ENCODE data around the gene NCOR2.
A peak's percentile ranks its signal among the peaks of the same experiment; 100 is the strongest.

Gene NCOR2

GRCh38 chr12:124562018-124562795, 5.2 kb downstream of the NCOR2 start:
- FAIRE-seq (no peak), DNase-seq (ENCODE audit: insufficient read length, low spot score) (no peak)

- DNase-seq (ENCODE audit: insufficient read length, low spot score) = no peak
- FAIRE-seq = peak; percentile 26
These were observed 6.2 kb downstream of the NCOR2 start for GRCh38 chr12:124561231-124561630.

DNA sequence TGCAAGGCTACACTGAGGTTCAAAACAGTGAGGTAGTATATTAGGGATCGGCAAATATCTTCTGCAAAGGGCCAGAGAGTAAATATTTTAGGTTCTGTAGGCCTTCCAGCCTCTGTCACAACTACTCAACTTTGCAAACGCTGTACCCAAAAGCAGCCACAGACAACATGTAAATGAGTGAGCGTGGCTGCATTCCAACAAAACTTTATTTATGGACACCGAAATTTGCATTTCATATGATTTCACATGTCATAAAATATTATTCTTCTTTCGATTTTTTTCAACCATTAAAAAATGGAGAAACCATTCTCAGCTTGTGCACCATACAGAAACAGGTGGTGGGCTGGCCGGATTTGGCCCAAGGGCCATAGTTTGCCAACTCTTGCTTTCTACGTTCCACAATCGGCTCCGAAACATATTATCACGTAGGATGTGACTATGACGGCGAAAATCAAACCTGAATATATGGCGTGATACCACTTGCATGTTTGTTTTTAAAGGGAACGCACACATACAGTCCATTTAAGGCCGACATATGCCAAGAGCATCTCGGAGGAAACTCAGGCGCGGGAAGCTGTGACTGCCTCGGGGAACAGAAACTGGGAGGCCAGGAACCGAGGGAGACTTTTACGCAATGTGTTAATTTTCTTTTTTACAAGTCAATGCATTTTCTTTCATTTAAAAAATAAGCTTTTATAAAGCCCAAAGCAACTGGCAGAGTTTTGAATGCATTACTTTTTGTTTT, 7.1 kb downstream of the NCOR2 start:
- no peak for DNase-seq (ENCODE audit: insufficient read length, low spot score)
- peak; percentile 39 for FAIRE-seq

DNA sequence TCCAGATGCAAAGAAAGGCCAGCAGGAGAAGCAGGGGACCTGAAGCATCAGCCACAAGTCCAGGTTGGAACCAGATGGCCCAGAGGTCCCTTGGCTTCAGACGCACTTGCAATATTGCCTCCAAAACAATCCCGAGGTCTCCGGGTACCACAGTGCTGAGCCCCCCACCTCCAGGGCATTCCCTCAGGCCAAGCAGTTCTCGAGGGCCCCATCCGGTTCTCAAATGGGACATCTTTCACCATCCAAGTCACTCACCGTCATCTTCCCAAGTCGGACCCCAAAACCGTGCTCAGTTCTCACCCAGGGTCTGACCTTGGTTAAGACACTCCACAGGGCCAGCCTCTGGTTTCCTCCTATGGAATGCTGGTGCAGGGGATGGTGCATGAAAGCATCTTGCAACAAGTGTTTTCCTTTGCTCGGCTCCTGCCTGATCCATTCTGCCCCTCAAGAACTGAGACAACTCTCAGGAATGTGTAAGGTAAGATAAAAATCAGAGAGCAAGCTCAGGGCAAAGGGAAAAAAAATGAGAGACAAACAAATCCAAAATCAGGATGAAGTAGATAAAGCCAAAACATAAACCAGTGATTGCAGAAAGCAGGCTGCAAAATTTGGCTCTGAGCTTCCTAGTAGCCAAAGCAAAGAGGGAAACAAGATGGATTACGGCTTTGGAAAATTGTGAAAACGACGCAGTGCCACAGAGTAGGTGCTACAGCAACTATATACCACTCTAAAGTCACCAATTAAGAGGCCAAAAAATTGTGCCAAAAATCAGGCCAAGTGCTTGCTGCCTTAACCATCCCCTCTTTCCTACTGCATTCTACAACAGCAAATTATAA, 8.0 kb downstream of the NCOR2 start:
- DNase-seq (ENCODE audit: insufficient read length, low spot score) (no peak), FAIRE-seq (no peak)

- FAIRE-seq = no peak
- no peak for DNase-seq (ENCODE audit: insufficient read length, low spot score)
These were observed 9.1 kb downstream of the NCOR2 start for GRCh38 chr12:124558313-124558712.

- DNase-seq (ENCODE audit: insufficient read length, low spot score) (no peak), FAIRE-seq (no peak)
These were observed 9.7 kb downstream of the NCOR2 start for GRCh38 chr12:124557518-124558223.

- no peak for FAIRE-seq
- DNase-seq (ENCODE audit: insufficient read length, low spot score) = no peak
These were observed 10.4 kb downstream of the NCOR2 start for GRCh38 chr12:124556896-124557501.

DNA sequence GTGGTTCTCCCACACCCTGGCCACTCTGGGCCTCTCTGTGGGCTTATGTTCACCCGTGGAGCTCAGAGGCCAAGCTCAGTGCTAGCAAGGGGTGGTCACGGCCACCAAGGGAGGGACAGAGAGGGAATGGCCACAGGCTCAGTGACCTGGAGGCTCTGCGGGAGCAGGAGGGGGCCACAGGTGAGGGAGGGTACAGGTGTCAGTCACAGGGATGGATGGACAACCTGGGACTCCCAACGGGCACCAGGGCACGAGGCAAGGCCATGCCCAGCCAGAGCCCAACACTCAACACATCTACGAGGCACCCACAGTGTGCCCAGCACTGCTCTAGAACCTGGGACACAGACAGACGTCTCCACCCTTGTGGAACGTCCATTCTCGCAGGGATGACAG, 11.3 kb downstream of the NCOR2 start:
- FAIRE-seq = no peak
- DNase-seq (ENCODE audit: insufficient read length, low spot score) = no peak

GRCh38 chr12:124555168-124556073, 12.0 kb downstream of the NCOR2 start:
- FAIRE-seq = no peak
- DNase-seq (ENCODE audit: insufficient read length, low spot score) = no peak

DNA sequence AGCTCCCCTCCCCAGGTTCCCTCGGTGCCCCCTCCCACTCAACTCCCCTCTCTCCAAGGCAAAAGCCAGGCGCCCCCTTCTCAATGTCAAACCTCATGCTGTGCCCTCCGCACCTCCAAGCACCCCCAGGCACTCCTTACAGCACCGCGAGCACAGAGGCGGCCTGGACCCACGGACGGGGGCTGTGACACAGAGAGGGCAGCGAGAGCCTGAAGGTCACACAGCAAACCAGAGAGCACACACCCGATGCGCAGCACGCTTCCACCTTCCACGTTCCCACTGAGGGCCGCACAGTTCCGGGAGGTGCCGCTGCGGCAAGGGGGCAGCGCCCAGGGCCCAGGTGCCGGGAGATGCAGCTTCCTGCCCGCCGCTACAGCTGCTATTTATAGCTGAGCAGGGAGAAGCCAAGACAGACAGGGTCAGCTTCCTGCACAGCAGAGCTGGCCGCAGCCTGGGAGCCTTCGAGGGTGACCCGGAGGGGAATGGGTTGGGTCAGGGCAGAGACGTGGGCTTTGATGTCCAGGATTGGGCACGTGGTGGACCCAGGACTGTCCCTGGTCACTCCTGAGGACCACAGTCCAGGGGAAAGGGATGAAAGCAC, 12.9 kb downstream of the NCOR2 start:
- no peak for FAIRE-seq
- no peak for DNase-seq (ENCODE audit: insufficient read length, low spot score)

- FAIRE-seq (no peak), DNase-seq (ENCODE audit: insufficient read length, low spot score) (no peak)
These were observed 13.5 kb downstream of the NCOR2 start for GRCh38 chr12:124553862-124554428.

GRCh38 chr12:124551268-124552144, 15.9 kb downstream of the NCOR2 start:
- peak; percentile 90 for FAIRE-seq
- no peak for DNase-seq (ENCODE audit: insufficient read length, low spot score)

- FAIRE-seq (peak; percentile 8), DNase-seq (ENCODE audit: insufficient read length, low spot score) (no peak)
These were observed 17.0 kb downstream of the NCOR2 start for GRCh38 chr12:124550123-124551089.

- DNase-seq (ENCODE audit: insufficient read length, low spot score) (no peak), FAIRE-seq (no peak)
These were observed 17.8 kb downstream of the NCOR2 start for GRCh38 chr12:124549629-124550028.

DNA sequence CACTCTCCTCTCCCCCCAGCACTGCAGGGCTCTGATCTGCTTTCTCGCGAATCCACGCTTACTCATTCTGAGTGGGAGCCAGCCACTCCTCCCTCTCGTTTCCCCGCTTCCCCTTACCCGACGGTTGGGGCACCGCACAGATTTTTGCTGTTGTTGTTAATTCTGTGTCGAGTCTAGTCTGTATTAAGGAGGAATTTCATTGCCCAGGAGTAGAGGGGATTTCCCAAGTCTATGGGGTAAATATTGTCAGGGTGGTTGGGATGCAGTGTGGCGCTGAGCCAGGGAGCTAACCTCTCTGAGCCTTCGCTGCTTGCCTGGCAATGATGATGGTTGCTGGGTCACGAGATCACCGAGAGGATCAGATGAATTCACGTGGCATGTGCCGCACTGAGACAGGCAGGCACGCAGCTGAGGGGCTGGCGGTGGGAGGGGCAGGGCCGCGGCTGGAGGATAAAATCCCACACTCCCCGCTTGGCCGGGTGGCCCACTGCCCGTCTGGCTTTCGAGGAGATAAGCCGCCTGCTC, 18.5 kb downstream of the NCOR2 start:
- FAIRE-seq (no peak), DNase-seq (ENCODE audit: insufficient read length, low spot score) (no peak)

DNA sequence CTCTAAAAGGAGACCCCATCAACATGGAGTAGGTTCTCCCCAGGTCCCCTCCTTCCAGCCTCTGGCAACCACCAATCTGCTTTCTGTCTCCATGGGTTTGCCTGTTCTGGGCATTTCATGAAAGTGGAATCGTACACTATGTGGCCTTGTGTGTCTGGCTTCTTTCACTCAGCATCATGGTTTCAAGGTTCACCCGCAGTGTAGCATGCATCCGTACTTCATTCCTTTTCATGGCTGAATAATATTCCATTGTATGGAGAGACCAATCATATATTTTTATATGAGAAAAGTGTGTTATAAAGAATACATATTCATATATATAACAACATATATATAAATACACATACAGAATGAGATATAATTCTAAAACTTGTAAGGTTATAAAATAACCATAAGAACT, 19.8 kb downstream of the NCOR2 start:
- FAIRE-seq = no peak

More for the DNA sequence above, 19.8 kb downstream of the NCOR2 start:
- no peak for DNase-seq (ENCODE audit: insufficient read length, low spot score)
